Measurements from ENCODE around the gene RAB28.

The RAB28 gene

DNA sequence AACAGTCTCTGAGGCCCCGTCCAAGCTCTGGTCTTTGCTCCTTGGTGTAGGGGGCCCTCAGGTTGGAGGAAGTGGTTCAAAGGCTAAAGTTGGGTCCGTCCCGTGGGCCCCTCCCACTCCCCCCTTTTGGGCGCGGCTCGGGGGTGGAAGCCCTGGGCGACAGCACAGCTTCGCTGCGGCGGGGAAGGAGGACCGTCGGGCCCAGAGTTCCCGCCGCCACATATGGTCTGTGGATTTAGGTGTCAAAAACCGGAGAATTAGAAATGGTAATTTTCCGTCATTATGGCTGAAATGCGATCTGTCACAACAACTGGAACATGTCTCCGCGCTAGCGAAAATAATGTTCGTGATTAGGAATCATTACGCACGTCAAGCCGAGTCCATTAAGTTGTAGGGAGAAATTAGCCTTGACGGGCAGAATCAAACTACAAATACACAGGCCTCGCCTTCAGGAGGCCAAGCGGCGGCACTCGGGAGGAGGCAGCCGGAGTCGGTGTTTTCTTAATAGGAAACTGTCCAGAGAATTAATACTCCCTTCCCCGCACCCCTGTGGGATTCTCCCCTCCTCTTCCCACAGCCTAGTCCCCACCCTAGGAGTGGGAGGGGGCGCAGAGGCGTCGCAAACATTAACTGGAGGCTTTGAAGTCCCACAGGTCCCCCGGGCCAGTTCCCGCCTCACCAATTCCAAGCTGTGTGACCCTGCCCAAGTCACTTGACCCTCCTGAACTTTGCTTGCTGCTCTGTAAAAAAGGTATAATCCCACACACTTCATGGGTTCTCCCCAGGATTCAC is 45.2 kb upstream of the RAB28 start:
- H4K20me1 ChIP-seq (ENCODE audit: insufficient read depth, low read length) = no peaks in the 10 kb centered on the region
- no peaks in the 10 kb centered on the region for H3K36me3 ChIP-seq (replicated peaks; ENCODE audit: insufficient read depth, low read length)
- H3K27me3 ChIP-seq (replicated peaks; ENCODE audit: insufficient read depth, low read length) = peaks cover 45% of the 10 kb centered on the region
- H3K79me2 ChIP-seq (ENCODE audit: low read length) = no peaks in the 10 kb centered on the region
- H2AFZ ChIP-seq (ENCODE audit: low read length) = no peak overlapping the region
- H3F3A ChIP-seq (ENCODE audit: insufficient read depth, low read length) = no peaks in the 10 kb centered on the region
- no peaks in the 10 kb centered on the region for H3K9me2 ChIP-seq (replicated peaks; ENCODE audit: insufficient read depth, low read length)
- H3K9ac ChIP-seq (ENCODE audit: low read length) = no peak overlapping the region
- H3K9me3 ChIP-seq (replicated peaks; ENCODE audit: insufficient read depth, low read length) = no peaks in the 10 kb centered on the region
- 0 out of 2 replicates have a peak, but pooled peaks cover 5% of the 10 kb centered on the region for H3K4me1 ChIP-seq (ENCODE audit: low read length)
- peak; percentile 4 for DNase-seq
- no peak overlapping the region for H3K4me3 ChIP-seq (ENCODE audit: low read length)
- no peak for TF ChIP-seq EZH2 (optimal IDR thresholded peaks at IDR 0.05; ENCODE audit: low read depth, low read length)
- TF ChIP-seq, protein P1, sequence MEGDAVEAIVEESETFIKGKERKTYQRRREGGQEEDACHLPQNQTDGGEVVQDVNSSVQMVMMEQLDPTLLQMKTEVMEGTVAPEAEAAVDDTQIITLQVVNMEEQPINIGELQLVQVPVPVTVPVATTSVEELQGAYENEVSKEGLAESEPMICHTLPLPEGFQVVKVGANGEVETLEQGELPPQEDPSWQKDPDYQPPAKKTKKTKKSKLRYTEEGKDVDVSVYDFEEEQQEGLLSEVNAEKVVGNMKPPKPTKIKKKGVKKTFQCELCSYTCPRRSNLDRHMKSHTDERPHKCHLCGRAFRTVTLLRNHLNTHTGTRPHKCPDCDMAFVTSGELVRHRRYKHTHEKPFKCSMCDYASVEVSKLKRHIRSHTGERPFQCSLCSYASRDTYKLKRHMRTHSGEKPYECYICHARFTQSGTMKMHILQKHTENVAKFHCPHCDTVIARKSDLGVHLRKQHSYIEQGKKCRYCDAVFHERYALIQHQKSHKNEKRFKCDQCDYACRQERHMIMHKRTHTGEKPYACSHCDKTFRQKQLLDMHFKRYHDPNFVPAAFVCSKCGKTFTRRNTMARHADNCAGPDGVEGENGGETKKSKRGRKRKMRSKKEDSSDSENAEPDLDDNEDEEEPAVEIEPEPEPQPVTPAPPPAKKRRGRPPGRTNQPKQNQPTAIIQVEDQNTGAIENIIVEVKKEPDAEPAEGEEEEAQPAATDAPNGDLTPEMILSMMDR (IDR thresholded peaks at IDR 0.05; ENCODE audit: low read length) = no peak
- TF ChIP-seq EZH2phosphoT487 (IDR thresholded peaks at IDR 0.05; ENCODE audit: low read length) = no peak
- H3K4me2 ChIP-seq (ENCODE audit: low read depth, low read length) = peak overlapping the region; percentile 95
- no peak overlapping the region for H3K27ac ChIP-seq (ENCODE audit: low read length)

DNA sequence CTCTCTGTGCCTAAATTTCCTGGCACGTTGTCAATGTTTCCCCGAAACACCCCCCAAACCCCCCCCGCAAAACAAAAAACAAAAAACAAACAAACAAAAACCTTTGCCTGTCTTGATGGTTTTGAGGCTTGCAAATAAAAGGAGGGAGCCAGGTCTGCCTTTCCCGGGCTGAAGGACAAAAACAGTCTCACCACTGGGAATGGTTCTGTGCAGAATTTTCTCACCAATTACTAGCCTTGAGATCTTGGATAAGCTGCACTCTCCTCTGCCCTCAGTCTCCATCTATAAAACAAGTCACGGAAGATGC is 44.6 kb upstream of the RAB28 start:
- Histone ChIP-seq H3F3A (ENCODE audit: insufficient read depth, low read length) (no peaks in the 10 kb centered on the region), H3K9me2 (replicated peaks; ENCODE audit: insufficient read depth, low read length) (no peaks in the 10 kb centered on the region), H3K36me3 (replicated peaks; ENCODE audit: insufficient read depth, low read length) (no peaks in the 10 kb centered on the region), H3K27me3 (replicated peaks; ENCODE audit: insufficient read depth, low read length) (peaks cover 40% of the 10 kb centered on the region), H4K20me1 (ENCODE audit: insufficient read depth, low read length) (no peaks in the 10 kb centered on the region), H3K4me2 (ENCODE audit: low read depth, low read length) (peak overlapping the region; percentile 95), H3K4me3 (ENCODE audit: low read length) (peak overlapping the region; percentile 56), H3K27ac (ENCODE audit: low read length) (no peak overlapping the region), H3K4me1 (ENCODE audit: low read length) (0 out of 2 replicates have a peak, but pooled peaks cover 5% of the 10 kb centered on the region), H3K9ac (ENCODE audit: low read length) (no peak overlapping the region), H2AFZ (ENCODE audit: low read length) (no peak overlapping the region), H3K9me3 (replicated peaks; ENCODE audit: insufficient read depth, low read length) (no peaks in the 10 kb centered on the region), H3K79me2 (ENCODE audit: low read length) (no peaks in the 10 kb centered on the region)
- TF ChIP-seq EZH2 (optimal IDR thresholded peaks at IDR 0.05; ENCODE audit: low read depth, low read length) = no peak
- TF ChIP-seq, protein P1 (IDR thresholded peaks at IDR 0.05; ENCODE audit: low read length) = no peak
- TF ChIP-seq EZH2phosphoT487 (IDR thresholded peaks at IDR 0.05; ENCODE audit: low read length) = no peak
- peak; percentile 2 for DNase-seq

DNA sequence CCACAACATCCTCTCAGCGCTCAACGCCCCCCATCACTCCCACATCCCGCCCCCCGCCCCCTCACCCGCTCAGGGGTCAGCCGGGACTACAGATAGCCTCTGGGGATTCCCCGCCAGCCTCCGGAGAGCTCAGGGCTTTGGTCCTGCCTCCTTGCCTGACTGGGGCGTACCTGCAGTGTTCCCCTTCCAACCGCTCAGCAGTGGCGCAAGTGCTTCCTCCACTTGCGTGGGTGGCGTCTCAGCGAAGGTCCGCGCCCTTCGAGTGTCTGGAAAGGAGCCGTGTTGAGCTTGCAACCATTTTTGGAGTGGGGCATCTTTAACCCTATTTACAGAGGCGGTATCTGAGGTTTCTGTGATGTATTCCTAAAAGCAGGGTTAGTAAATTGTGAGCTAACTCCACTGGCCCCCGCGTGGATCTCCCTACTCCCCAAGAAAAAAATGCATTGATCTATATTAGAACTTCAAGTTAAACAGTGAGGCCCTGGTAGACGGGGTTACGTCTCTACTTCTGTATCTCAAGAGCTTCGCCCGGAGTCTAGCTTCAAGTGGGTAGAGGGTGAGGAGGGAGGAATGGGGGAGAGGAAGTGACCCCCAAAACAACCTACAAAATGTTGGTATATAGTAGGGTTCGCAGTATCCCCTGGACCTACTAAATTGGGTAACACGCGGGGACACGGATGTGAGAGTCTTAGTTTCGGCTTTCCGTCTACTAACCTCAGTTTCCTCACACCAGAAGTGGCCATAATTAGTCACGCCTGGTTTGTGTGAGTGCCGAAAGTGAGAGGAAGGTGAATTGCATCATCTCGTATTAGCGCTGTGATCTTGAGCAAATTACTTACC is 44.1 kb upstream of the RAB28 start:
- Histone ChIP-seq H4K20me1 (ENCODE audit: insufficient read depth, low read length) (no peaks in the 10 kb centered on the region), H3K4me1 (ENCODE audit: low read length) (0 out of 2 replicates have a peak, but pooled peaks cover 5% of the 10 kb centered on the region), H3K27me3 (replicated peaks; ENCODE audit: insufficient read depth, low read length) (peaks cover 36% of the 10 kb centered on the region), H3K9ac (ENCODE audit: low read length) (peak overlapping the region; percentile 8; the same call in 1 of the 2 replicates), H3F3A (ENCODE audit: insufficient read depth, low read length) (no peaks in the 10 kb centered on the region), H2AFZ (ENCODE audit: low read length) (peak overlapping the region; percentile 62), H3K4me3 (ENCODE audit: low read length) (peak overlapping the region; percentile 56), H3K9me2 (replicated peaks; ENCODE audit: insufficient read depth, low read length) (no peaks in the 10 kb centered on the region), H3K9me3 (replicated peaks; ENCODE audit: insufficient read depth, low read length) (no peaks in the 10 kb centered on the region), H3K36me3 (replicated peaks; ENCODE audit: insufficient read depth, low read length) (no peaks in the 10 kb centered on the region), H3K27ac (ENCODE audit: low read length) (no peak overlapping the region; the same call in 1 of the 2 replicates), H3K79me2 (ENCODE audit: low read length) (no peaks in the 10 kb centered on the region), H3K4me2 (ENCODE audit: low read depth, low read length) (peak overlapping the region; percentile 95)
- TF ChIP-seq EZH2phosphoT487 (IDR thresholded peaks at IDR 0.05; ENCODE audit: low read length) = no peak
- no peak for TF ChIP-seq EZH2 (optimal IDR thresholded peaks at IDR 0.05; ENCODE audit: low read depth, low read length)
- TF ChIP-seq, protein P1 (IDR thresholded peaks at IDR 0.05; ENCODE audit: low read length) = no peak
- DNase-seq = peak; percentile 60

Measured in MM.1S (cell line).